ES-I3 (cell line): ENCODE results near the gene ORAI2.
"Not testable (repeated sequence)": the region's sequence is repeated elsewhere in the genome, so short reads cannot be mapped to it uniquely, and the experiment has no call there.

ENCODE experiments used
- H3K36me3 ChIP-seq: 2 replicates; pipeline ENCODE4 v1.6.1; 2013; ENCODE audit warnings: mild to moderate bottlenecking, low read length, control low read depth, moderate library complexity; ENCODE audit not compliant: insufficient read depth
- H3K4me1 ChIP-seq: 2 replicates; pipeline ENCODE4 v1.6.1; 2013; ENCODE audit warnings: mild to moderate bottlenecking, control low read depth, low read length; ENCODE audit not compliant: insufficient read depth
- H3K9ac ChIP-seq: 2 replicates; pipeline ENCODE4 v1.6.1; 2013; ENCODE audit warnings: low read depth, mild to moderate bottlenecking, low read length, moderate library complexity
- H3K9me3 ChIP-seq: 2 replicates; pipeline ENCODE4 v1.6.1; 2013; ENCODE audit warnings: mild to moderate bottlenecking, low read length, moderate library complexity; ENCODE audit not compliant: control insufficient read depth, insufficient read depth

ORAI2 gene

GRCh38 chr7:102505298-102506185 lies 72.2 kb downstream of the ORAI2 start:
- not testable (repeated sequence) for H3K4me1 ChIP-seq, H3K36me3 ChIP-seq, H3K9me3 ChIP-seq, H3K9ac ChIP-seq
